ENCODE results near the gene GLT1D1. TPM values are rescaled to one million over a fixed set of nuclear protein-coding genes. Genes with fewer than 3 reads are reported as not detected.
"Not testable (repeated sequence)": the region's sequence is repeated elsewhere in the genome, so short reads cannot be mapped to it uniquely, and the experiment has no call there.

The GLT1D1 gene
- total and polyA plus RNA-seq, 2 of the 8 experiments (the other 6 are each of a cell fraction or from before 2014, with no cell fraction given) = 1.5 to 3.6 TPM

- TF ChIP-seq NANOG (IDR thresholded peaks at IDR 0.05; ENCODE audit: insufficient read depth, low read depth, low read length, poor library complexity, severe bottlenecking) (no peak), CHD2 (IDR thresholded peaks at IDR 0.05; ENCODE audit: low read length) (no peak), CTCF (IDR thresholded peaks at IDR 0.05; ENCODE audit: control extremely low read depth in 1 of 3, insufficient read depth in 1 of 3, low read depth in 1 of 3, low read length in 3 of 3) (no peak), RBBP5 (IDR thresholded peaks at IDR 0.05; ENCODE audit: borderline replicate concordance, low read depth, low read length) (no peak), TEAD4 (IDR thresholded peaks at IDR 0.05; ENCODE audit: low read depth, low read length) (no peak), CEBPB (IDR thresholded peaks at IDR 0.05; ENCODE audit: low read depth, low read length) (no peak)
These were observed 48.5 kb upstream of the GLT1D1 start (continued) for GRCh38 chr12:128804762-128805161.

GRCh38 chr12:128805406-128805805, 47.9 kb upstream of the GLT1D1 start:
- not testable (repeated sequence) for H2BK20ac ChIP-seq (ENCODE audit: low read length); H3K4me1 ChIP-seq (replicated peaks in 1 of 4; ENCODE audit: control insufficient read depth in 3 of 4, insufficient read depth in 4 of 4, low read length in 3 of 4); H3K4me3 ChIP-seq (ENCODE audit: extremely low read depth in 1 of 4, insufficient read depth in 2 of 4, low read depth in 3 of 4, low read length in 4 of 4); H3K56ac ChIP-seq (replicated peaks; ENCODE audit: insufficient read length, low read depth, low read length); H3K27me3 ChIP-seq (replicated peaks in 1 of 4; ENCODE audit: control insufficient read depth in 3 of 4, extremely low read depth in 1 of 4, insufficient read depth in 3 of 4, low read length in 3 of 4); H2AFZ ChIP-seq (ENCODE audit: low read length); H3K14ac ChIP-seq (ENCODE audit: insufficient read length); H2BK12ac ChIP-seq (ENCODE audit: low read depth, low read length); DNase-seq (ENCODE audit: low read depth in 1 of 2, low spot score in 2 of 2); H3K23ac ChIP-seq (ENCODE audit: insufficient read length); H3K18ac ChIP-seq (ENCODE audit: extremely low read depth, low read length); H4K8ac ChIP-seq (ENCODE audit: extremely low read depth, insufficient read depth, low read length); H3K9ac ChIP-seq (replicated peaks in 1 of 4; ENCODE audit: extremely low read depth in 1 of 4, low read depth in 3 of 4, low read length in 3 of 4); H4K91ac ChIP-seq (replicated peaks; ENCODE audit: insufficient read length, low read length); H2BK5ac ChIP-seq (ENCODE audit: low read depth, low read length); H3K4me2 ChIP-seq (ENCODE audit: insufficient read depth in 1 of 2, low read depth in 2 of 2, low read length in 2 of 2); H4K5ac ChIP-seq (ENCODE audit: insufficient read length, low read depth, low read length); H3K27ac ChIP-seq (ENCODE audit: low read depth, low read length); H3K23me2 ChIP-seq (ENCODE audit: low read depth, low read length); H3K9me3 ChIP-seq (ENCODE audit: insufficient read depth in 2 of 2, low read depth in 1 of 2, low read length in 1 of 2); H2BK120ac ChIP-seq (replicated peaks; ENCODE audit: low read depth, low read length); H2AK5ac ChIP-seq (ENCODE audit: low read depth, low read length); FAIRE-seq; H2BK15ac ChIP-seq (ENCODE audit: low read length); H3K79me1 ChIP-seq (ENCODE audit: low read depth, low read length); H3K4ac ChIP-seq (replicated peaks; ENCODE audit: insufficient read length, low read depth, low read length)
- Histone ChIP-seq H3K79me2 (ENCODE audit: control insufficient read depth in 1 of 2, insufficient read depth in 2 of 2, low read length in 2 of 2) (peaks cover 0 to 46% of the 10 kb centered on the region in 2 experiments; a peak in 2 of 4 replicates), H3K36me3 (ENCODE audit: control insufficient read depth in 2 of 4, insufficient read depth in 4 of 4, low read length in 3 of 4) (peaks cover 6 to 44% (median 17%) of the 10 kb centered on the region in 4 experiments; a peak in 7 of 8 replicates), H4K20me1 (replicated peaks in 1 of 2; ENCODE audit: control insufficient read depth in 1 of 2, insufficient read depth in 2 of 2, low read length in 2 of 2) (peaks cover 13 to 33% of the 10 kb centered on the region in 2 experiments)
- ChIA-PET POLR2A (ENCODE audit: partially characterized antibody) (interaction anchor here (1.1 to 1.2 kb wide), 2 partner anchors 9 to 16 kb away, joined by 3 read pairs; no protein-coding TSS in a partner anchor), CTCF (ENCODE audit: partially characterized antibody) (interaction anchor here (0.6 kb wide), 1 partner anchor 1221 kb away, joined by 3 read pairs; no protein-coding TSS in a partner anchor)
- 97% methylated on average over 5 of the region's 5 CpGs; no CpG with 5 or more reads in 1 of the 2 experiments for WGBS, 2 experiments (ENCODE audit: extremely low coverage in 1 of 2, insufficient coverage in 1 of 2, insufficient read length in 1 of 2, insufficient replicate concordance in 2 of 2, low coverage in 1 of 2, low lambda C conversion rate in 2 of 2, missing lambda C conversion rate in 1 of 2)

All from H1 (cell line).